ENCODE data around the gene APOO. TPM values are rescaled to one million over a fixed set of nuclear protein-coding genes. Genes with fewer than 3 reads are reported as not detected.

Gene APOO
- total and polyA plus RNA-seq, 2 of the 13 experiments (the other 11 are each of a cell fraction or from before 2014, with no cell fraction given), result 9.7 to 22.1 TPM

- CTCF ChIA-PET (ENCODE audit: low intra/inter-chr PET ratio, low total read pairs), result no interaction called here
- H3K4me3 ChIP-seq (replicated peaks in 1 of 3; ENCODE audit: insufficient read depth in 1 of 3, low read depth in 2 of 3, low read length in 3 of 3), result no peak overlapping the region
- FAIRE-seq (no peak), ATAC-seq (no peak), DNase-seq (ENCODE audit: low spot score) (no peak)
- H3K27ac ChIP-seq (ENCODE audit: extremely low read length, insufficient read depth, low read length), result no peak overlapping the region
- H3K9me3 ChIP-seq (ENCODE audit: low read length), result no peaks in the 10 kb centered on the region
- 80% methylated on average over 4 of the region's 5 CpGs for WGBS (ENCODE audit: low lambda C conversion rate)
- no peak overlapping the region for H3K9ac ChIP-seq (ENCODE audit: insufficient read depth, low read depth, low read length)
- intact Hi-C loops (cut with micrococcal nuclease; ENCODE audit: unreplicated experiment), result no loop called here
- POLR2A ChIA-PET, result no interaction called here
- TF ChIP-seq RERE (CRISPR knock-in tag; IDR thresholded peaks at IDR 0.05; ENCODE audit: low read depth) (no peak), CREB1 (IDR thresholded peaks at IDR 0.05) (no peak), CREB1 (CRISPR knock-in tag; IDR thresholded peaks at IDR 0.05) (no peak), ATAD3A (CRISPR knock-in tag; IDR thresholded peaks at IDR 0.05) (no peak), SRSF1 (optimal IDR thresholded peaks at IDR 0.05; ENCODE audit: low read depth, low read length) (no peak), ZNF704 (CRISPR knock-in tag; IDR thresholded peaks at IDR 0.05; ENCODE audit: borderline replicate concordance) (no peak), HNF4A (CRISPR knock-in tag; IDR thresholded peaks at IDR 0.05) (0 out of 2 replicates have a peak, but pooled peaks have one; percentile 8), HES4 (CRISPR knock-in tag; IDR thresholded peaks at IDR 0.05; ENCODE audit: borderline replicate concordance) (no peak), ZMAT3 (CRISPR knock-in tag; conservative IDR thresholded peaks at IDR 0.05) (no peak)
- H3K27me3 ChIP-seq (ENCODE audit: control insufficient read depth in 1 of 2, insufficient read depth in 2 of 2, low read length in 2 of 2), result no peaks in the 10 kb centered on the region
- BruUV-seq (replicated peaks), result no TSS peak
- H2AFZ ChIP-seq (ENCODE audit: low read length), result no peak overlapping the region
- in situ Hi-C loops (cut with HindIII; ENCODE audit: extremely low pct_ligation_motif_present, low pct_unique_long_range_greater_than_20kb), result no loop called here
- H3K36me3 ChIP-seq (replicated peaks in 1 of 2; ENCODE audit: control insufficient read depth in 1 of 2, insufficient read depth in 2 of 2, low read length in 2 of 2), result no peaks in the 10 kb centered on the region
- H3K4me2 ChIP-seq (ENCODE audit: low read depth, low read length), result no peak overlapping the region
- no peaks in the 10 kb centered on the region for H3K79me2 ChIP-seq (ENCODE audit: insufficient read depth, low read length)
- peaks cover 74% of the 10 kb centered on the region for H3K4me1 ChIP-seq (ENCODE audit: insufficient read depth, low read length)
- H4K20me1 ChIP-seq (ENCODE audit: insufficient read depth, low read length), result no peaks in the 10 kb centered on the region
These were observed 78.9 kb downstream of the APOO start for GRCh38 chrX:23828881-23829280.
